GM18870 (cell line): ENCODE results near the gene MYO1E.

Experiments used
- ATAC-seq: cut with Tn5 transposase; IDR thresholded peaks from one replicate; pipeline ENCODE4 v1.9.1; 2021; ENCODE audit warnings: moderate library complexity; ENCODE audit not compliant: unreplicated experiment

MYO1E gene

DNA sequence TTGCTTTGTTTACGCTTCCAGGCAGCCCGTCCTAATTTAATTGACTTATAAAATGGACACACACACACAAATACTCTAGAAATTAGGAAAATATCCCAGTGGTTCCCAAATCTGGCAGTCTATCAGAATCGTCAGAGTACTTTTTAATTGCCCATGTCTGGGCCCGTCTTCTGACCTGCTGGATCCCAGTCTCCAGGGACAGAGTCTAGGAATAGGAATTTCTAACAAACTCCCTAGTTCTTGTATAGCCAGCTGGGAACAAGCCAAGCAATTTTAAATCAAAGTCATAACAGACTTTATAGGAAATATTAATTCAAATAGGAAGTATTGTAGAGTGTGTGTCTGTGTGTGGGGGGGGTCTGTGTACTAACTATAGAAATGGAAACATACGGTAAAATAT, 132.6 kb downstream of the MYO1E start:
- no peak for ATAC-seq

DNA sequence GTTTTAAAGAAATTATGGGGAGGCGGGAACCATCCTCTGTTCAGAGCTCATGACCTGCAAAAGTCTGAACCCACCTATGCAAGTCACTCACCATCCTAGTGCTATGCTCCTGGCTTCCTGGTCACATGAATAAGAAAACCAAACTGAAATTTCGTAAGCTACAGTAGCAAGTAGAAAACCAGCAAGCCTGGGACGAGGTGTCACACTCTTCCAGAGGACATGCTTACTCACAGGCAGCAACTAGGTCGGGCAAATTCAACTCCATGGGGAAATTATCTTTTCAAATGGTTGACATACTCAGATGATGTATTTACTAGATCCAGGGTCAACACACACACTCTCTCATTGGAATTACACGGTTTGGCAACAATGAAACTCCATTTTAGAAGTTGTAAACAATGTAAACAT, 134.7 kb downstream of the MYO1E start:
- ATAC-seq = peak; percentile 36

DNA sequence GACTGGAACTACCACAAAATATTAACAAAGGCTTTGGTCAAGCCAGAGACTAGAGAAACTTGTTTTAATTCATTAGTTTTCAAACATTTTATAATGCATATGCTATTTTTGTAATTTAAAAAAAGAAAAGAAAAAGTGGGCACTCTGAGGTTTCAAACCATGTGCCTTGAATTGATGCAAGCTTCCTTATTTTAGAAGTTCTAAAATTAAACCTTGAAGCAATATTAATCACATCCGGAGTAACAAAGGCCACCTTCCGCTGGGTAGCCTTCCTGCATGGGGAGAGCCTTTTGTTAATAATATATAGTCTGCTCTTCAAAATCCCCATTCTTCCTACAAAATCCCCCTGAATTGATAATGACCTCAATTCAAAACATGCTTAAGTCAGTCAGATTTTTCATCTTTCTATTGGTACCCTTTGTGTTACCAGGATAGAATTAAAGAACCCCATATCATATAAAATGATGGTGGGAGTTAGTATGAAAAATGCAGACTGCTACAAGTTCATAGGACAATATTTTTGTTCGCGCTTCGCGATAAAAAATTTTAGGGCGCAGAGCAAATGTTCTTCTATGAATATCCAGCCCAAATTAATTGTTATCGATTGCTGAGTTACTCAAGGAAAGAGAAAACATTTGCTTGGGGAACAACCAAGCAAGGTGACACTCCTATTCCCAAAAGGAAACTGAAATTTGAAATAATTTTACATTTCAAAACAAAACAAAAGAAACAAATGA, 135.4 kb downstream of the MYO1E start:
- ATAC-seq = peak; percentile 59

DNA sequence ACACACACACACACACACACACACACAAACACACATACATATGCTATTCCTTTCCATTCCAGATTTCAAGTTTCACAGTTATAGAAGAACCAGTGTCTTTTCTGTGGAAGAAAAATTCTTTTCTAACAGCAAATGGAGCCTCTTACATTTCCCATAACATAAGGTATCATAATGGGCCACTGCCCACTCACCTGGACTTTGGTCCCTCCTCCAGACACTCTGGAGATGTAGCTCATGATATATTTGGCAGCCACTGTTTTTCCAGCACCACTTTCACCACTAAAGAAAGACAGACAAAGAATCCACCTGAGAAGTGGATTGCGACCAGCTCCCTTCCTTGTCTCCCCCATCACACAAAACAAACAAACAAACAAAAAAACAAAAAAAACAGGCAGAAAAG, 136.3 kb downstream of the MYO1E start:
- ATAC-seq = no peak

DNA sequence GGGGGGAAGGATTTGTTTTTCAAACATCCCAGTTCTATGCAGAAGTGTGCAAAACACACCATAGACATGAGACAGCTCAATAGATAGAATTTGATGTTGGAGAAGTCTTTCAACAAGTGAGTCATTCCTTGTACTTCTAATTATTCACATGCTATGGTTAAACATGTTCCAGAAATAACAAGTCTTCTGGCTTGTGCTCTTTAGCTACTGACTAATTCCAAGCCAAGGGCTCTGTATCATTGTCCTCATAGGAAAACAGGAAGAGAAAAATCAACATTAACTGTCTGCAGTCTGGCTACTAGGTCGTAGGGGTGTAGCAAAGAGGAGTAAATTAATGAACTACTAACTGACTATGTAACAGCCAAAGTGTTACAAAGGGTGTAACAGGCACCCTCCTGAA, 140.2 kb downstream of the MYO1E start:
- ATAC-seq = no peak

DNA sequence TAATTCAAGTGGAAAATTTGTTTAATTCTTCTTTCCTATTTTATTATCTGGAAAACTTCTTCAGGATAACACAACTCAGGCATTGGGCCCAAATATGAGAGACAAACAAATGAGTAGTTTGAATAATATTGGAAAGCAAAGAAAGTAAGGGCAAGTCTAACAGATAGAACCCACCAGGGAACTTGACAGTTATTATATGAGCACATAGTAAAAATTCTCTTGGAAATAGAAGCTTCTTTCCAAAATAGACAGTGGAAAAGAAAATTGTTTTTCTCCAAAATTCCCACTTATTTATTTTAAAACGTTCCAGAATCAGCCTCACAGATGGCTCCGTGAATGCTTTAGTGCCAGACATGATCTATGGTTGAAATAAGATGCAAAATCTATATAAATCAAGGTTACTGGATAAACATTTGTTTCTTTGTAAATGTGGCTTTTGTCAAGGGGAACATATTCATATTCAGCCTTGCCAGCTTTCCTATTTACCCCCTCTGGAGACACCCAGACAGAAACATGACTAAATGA, 142.1 kb downstream of the MYO1E start:
- no peak for ATAC-seq

DNA sequence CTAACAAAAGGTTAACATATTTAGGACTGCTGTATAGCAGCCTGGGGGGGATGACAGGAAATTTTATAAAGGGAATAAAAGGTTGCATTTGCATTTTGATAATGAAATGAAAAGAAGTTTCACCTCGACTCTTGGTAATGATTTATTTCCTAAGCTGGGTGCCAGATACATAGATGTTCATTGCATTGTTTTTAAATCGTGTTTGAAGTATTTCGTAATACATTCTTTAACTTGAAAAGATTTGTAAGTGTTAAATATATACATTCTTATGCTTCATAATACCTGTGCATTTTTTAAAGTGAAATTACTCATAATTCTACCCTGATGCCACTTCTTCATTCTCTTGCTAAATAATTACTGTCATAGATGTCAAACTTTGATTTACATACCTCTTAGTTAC, 143.2 kb downstream of the MYO1E start:
- no peak for ATAC-seq

DNA sequence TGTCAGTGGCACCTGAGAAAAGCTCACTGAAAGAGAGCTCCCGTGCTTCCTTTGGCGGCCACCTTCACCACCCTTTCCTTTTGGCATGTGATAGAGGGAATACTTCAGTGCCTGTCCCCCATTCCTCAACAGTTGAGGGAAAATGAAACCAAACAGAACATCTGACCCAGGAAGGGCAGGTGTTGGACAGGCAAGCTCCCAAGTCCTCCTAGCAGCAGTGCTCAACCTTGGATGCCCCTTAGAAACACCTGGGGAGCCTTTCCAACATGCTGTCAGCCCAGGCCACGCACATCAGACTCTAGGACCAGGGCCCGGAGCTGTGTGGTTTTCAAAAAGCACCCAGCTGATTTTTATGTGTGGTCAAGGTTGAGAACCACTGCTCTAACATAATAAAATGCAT, 143.7 kb downstream of the MYO1E start:
- ATAC-seq = no peak

DNA sequence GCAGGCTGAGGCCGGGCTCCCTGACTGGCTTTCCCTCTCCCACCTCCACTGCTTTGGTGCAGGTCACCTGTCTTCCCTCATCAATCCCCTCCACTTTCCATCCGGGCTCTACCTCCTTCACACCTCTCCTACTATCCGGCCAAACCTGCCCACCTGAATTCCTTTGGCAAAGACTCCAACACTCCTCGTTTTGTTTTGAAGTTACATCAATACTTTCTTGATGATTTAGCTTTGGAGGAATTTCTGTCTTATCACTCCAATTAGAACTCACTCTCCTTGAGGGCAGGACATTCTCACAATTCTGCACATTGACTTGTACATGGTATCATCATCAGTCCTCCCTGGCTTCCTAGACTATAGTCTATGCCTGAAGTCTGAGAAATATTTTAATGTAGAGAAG, 145.7 kb downstream of the MYO1E start:
- no peak for ATAC-seq

DNA sequence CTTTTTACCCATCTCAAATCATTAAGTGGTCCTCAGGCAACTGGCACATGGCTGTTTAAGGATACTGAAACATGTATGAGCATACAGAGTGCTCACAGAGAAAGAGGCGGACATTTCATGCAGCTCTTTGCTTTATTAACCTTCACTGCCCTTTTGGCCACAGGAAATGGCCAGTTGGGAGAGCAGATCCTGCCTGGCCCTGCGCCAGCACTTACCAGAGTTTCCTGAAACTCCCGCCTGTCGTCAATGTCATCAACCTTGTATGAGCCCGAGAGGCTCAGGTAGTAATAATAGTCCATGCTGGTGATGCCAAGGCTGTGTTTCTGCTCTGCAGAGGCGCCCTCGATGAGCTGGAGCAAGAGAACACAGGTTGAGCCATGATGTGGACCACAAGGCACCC, 148.2 kb downstream of the MYO1E start:
- no peak for ATAC-seq

DNA sequence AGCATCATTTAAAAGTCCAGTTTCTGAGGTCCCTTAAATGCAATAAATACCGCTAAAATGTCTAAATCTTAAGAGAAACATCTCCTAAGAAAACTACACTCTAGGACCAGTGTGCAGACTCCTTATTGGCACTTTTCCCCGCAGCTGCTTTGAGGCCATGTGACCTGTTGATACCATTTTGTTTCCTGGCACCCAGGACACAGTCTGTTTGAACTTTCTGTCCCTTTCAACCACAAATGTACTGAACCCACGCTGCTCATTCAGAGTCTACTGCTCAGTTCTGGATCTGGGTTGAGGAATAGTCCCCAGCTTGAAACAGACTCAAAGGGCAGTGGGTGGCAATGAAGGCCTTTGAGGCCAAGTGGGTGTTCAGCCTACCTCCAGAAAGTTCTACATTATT, 148.9 kb downstream of the MYO1E start:
- no peak for ATAC-seq

DNA sequence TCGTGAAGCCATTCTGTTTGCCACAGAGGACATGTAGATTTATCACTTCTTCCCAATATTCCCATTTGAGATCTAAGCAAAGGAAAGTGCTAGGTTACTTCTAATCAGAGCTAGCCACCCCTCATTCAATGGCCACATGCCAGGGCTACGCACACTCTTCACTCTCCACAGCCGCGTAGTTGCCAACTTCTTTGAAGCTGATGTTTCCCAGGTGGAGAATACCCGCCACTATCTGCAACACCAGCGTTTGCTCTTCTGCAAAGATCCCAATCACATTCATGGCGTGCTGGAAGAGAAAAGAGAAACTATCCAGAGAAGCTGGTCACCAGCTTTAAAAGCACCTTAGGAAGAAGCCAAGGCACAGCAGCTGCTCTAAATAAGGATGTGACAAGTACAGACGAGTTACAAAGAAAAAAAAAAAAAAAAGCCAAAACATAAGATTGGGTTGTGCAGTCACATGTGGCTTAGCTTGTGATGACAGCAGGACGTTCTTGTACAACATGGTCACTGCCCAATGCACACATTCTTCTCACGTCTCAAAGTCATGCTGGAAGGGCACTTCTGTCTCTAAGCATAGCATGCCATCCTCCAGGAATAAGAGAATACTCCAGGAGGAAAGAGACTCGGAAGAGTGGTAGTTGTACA, 149.6 kb downstream of the MYO1E start:
- no peak for ATAC-seq

DNA sequence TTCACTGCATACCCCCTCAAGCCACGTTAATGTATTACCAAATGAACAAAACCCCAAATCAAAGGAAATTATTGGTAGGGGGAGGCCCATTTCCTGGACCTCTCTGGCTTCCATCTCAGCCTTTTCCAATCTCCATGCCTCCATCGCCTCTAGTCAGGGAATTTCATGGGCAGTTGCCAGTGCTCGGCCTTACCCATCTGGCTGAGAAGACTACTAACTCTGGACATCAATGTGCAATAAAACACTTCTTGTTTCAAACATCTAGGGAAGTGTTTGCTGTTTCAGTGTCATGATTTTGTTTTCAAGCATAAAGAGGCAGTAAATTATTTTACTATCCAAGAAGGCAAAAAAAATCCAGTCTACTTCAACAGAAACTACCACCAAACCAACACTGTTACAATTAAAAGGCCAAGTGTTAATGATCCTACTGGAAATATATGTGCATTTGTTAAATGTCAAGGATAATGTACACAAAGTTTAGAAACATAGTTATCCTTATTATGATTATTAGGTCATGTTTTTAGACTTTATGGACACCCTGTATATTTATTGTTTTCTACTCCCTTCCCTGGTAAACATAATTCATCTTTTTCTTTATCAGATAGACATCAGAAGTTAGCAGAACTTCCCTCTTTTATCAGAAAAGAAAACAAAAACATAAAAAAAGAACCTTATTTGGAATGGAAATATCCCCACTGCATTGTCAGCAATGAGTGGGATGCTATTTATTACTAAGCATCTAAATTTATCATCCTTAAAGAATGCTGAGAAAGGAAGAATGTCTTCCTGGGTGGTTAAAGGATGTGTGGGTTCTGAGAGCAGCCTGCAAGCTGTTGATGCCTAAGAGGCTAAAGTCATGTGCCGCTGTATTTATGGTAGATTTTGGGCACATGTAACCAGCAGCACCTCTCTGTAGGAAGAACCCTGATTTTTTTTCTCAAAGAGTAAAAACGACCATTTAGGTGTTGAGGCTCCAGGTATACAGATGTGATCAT, 150.9 kb downstream of the MYO1E start:
- no peak for ATAC-seq

DNA sequence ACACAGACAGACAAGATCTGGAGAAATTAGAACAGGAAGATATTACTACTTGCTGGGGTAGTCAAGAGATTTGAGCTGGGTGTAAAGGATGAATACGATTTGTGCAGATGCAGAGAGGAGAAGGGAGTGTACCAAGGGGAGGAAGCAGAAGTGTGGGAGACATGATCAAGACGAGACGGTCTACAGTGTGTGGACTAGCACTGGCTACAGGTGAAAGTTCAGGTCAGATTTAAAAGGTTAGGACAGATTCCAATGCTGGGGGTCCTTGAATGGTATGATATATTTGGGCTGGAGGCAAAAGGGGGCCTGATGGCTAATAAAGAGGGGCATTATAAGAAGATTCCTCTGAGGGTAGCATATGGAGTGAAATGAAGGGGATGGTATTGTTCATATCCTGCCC, 154.0 kb downstream of the MYO1E start:
- no peak for ATAC-seq

DNA sequence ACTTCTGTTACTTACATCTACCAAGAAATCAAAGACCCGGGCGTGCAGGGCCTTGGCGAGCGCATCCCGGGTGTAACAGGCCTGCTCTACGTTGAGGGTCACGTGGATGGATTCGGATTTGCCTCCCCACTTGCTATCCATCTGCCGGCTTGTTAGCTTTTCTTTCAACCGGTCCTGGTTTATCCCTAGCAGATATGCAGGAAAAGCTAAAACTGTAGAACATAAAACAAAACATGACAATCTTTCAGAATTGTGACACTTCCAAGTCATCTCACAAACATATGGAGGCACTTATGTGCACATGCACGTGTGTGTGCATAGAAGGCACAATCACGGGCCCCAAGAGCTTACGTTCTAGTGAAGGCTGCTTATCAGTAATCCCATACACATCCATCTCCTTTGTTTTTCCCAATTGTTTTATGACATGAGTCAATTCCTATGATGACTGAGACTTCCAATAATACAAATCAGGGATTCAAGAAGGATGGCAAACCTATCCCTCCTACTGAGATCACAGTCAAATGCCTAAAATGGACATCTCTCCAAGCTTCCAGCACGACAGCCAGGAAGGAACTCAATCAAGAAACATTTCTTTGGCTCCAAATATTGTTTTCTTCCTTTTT, 154.7 kb downstream of the MYO1E start:
- no peak for ATAC-seq

DNA sequence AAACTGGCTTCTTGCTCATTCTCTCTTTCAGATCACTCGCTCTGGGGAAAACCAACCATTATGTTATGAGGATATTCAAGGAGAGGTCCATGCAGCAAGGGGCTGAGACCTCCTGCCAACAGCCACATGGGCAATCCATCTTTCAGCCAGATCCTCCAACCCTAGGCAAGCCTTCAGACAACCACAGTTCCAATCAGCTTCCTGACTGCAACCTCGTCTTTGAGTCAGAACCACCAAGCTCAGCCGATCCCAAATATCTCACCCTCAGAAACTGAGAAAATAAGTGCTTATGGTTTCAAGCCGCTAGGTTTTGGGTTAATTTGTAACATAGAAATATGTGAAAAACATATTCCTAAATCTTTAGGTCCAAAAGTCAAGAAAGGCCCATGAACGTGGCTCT, 155.8 kb downstream of the MYO1E start:
- no peak for ATAC-seq

DNA sequence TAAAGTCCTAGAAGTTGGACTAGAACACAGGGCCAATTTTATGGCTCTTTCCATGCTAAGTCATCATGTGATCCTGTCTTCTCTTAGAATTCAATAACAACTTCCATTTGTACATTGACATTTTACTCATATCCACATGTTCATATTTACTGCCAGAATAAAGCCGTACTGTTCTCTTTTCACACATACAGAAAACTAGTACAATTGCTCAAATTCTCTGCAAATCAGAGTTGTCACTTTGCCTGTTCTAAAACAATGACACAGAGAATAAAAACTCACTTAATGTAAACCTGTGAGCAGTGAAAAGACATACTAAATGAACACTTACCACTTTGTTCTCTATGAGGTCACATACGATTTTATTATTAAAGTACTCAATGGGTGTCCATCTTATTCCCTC, 162.5 kb downstream of the MYO1E start:
- no peak for ATAC-seq

DNA sequence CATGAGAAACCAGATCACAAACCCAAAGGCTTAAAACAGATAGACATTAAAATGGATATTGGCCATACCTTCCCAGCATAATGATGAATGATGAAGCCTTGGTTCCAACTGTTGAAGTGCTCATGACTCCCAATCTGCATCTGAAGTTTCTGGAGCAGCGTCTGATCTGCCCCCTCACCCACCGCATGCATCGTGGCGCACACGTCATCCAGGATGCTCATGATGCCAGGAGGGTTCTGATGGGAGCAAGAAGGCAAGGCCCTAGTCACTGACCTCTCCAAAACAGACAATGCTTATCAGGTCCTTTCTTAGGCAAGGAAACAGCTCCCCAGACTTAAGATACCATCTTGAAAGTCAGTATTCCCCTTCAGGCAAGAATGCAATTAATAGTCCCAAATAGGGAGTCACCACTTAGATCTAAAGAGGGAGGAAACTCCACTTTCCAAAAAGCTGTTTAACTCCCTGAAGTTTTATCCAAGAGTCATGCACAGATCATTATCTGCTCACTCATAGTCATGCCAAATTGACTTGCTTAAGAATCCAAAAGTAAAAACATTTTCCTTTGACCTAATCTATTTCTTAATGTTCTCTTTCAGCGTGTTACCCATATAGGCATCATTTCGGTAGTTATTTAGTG, 163.9 kb downstream of the MYO1E start:
- ATAC-seq = no peak

DNA sequence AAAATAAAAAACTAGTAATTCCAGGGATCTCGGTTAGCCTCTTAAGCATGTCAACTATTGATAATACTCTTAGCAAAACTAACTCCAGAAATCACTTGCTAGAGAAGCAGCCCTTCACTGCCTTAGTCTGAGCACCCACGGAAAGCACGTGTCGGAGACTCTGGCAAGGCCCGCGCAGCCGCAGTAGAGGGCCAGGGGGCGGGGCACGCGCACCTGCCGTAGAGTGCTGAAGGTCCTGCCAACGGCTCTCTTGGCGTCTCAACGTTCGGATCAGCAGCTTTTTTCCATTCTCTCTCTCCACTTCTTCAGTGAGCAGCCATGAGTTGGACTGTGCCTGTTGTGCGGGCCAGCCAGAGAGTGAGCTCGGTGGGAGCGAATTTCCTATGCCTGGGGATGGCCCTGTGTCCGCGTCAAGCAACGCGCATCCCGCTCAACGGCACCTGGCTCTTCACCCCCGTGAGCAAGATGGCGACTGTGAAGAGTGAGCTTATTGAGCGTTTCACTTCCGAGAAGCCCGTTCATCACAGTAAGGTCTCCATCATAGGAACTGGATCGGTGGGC, 166.0 kb downstream of the MYO1E start, which contains the start of gene LDHAL6B:
Gene LDHAL6B (plus strand): TSS at position 221 of the 561 bp plus-strand sequence. CDS start 98 bp downstream, at position 319.
- no peak for ATAC-seq
